Kidney (tissue), 14 donors: Measurements from ENCODE around the gene ASIC3. TPM values are rescaled to one million over a fixed set of nuclear protein-coding genes. Genes with fewer than 3 reads are reported as not detected.

Source experiments
- DNase-seq, 5 donors: peaks; one replicate each; pipeline ENCODE4 v3.0.0-alpha.2; 2013 to 2020
- FAIRE-seq: peaks from 2 replicates; lab custom pipeline; 2012; peaks lifted over from hg19 to GRCh38; lab: Jason Lieb, UNC
- H3K27ac ChIP-seq, 2 donors: one replicate each; pipeline ENCODE4 v1.7.0; 2013; ENCODE audit warnings: low read depth in 2 of 2, low read length in 2 of 2, inconsistent platforms in 1 of 2
- H3K27me3 ChIP-seq: one replicate; pipeline ENCODE4 v1.7.1; 2013; ENCODE audit warnings: low read length, inconsistent platforms; ENCODE audit not compliant: control insufficient read depth, insufficient read depth
- H3K36me3 ChIP-seq, 3 donors: one replicate each; pipeline versions ENCODE4 v1.7.0 to v1.7.1; 2013; ENCODE audit warnings: low read length in 3 of 3, control low read depth in 1 of 3, inconsistent platforms in 1 of 3; ENCODE audit not compliant: insufficient read depth in 3 of 3, control insufficient read depth in 2 of 3
- H3K4me1 ChIP-seq, 3 donors: one replicate each; pipeline versions ENCODE4 v1.7.0 to v1.7.1; 2013; ENCODE audit warnings: low read length in 3 of 3, inconsistent platforms in 1 of 3, low read depth in 1 of 3; ENCODE audit not compliant: control insufficient read depth in 2 of 3, insufficient read depth in 2 of 3
- H3K4me3 ChIP-seq, 3 donors: one replicate each; pipeline versions ENCODE4 v1.7.0 to v1.8.1; 2013; ENCODE audit warnings: low read length in 3 of 3, control low read depth in 1 of 3, inconsistent platforms in 1 of 3
- H3K9ac ChIP-seq, 3 donors: one replicate each; pipeline versions ENCODE4 v1.7.0 to v1.7.1; 2013; ENCODE audit warnings: low read length in 3 of 3, control low read depth in 1 of 3, inconsistent platforms in 1 of 3
- H3K9me3 ChIP-seq, 3 donors: one replicate each; pipeline versions ENCODE4 v1.7.0 to v1.7.1; 2013; ENCODE audit warnings: low read length in 3 of 3, control low read depth in 1 of 3, inconsistent platforms in 1 of 3; ENCODE audit not compliant: control insufficient read depth in 2 of 3, insufficient read depth in 1 of 3
- CTCF ChIP-seq: IDR thresholded peaks from 3 replicates; pipeline ENCODE4 v1.5.1; 2012; ENCODE audit warnings: mild to moderate bottlenecking, moderate library complexity, borderline replicate concordance; ENCODE audit not compliant: insufficient read depth; ENCODE audit errors: extremely low read depth
- intact Hi-C: fragments of 100-400 bp; cut with DNase I; formaldehyde crosslinking; loops from one replicate; pipeline ENCODE4 v1.11.1; 2022
- polyA plus RNA-seq: library from polyadenylated mRNA; stranded (reverse); fragments of 350-450 nt; fragmentation: Illumina TruSeq; extraction: RNeasy Lipid Tissue Mini Kit (QIAGEN cat#74804); gene quantifications from one replicate; pipeline ENCODE4 v1.2.3, GENCODE V29; 2014; ENCODE audit warnings: low read depth, low replicate concordance; ENCODE audit not compliant: insufficient read depth
- total RNA-seq: library from RNA; stranded (reverse); fragmentation: NEBNext Ultra II Directional; extraction: Animal tissue kit (Norgen Biotek cat#: 25700); gene quantifications from one replicate; pipeline ENCODE4 v1.2.1, GENCODE V29; 2021
- donor health status: control.
- donor health status: control.
- donor health status: control.
- donor health status: control.
- donor health status: control.
- donor health status: DM: yes; HTN: yes; CAD: no.
- donor health status: Normal renal cell carcinoma (clear cell type).

Gene ASIC3
- total and polyA plus RNA-seq, 2 donors from 2014 or later, result 1.9 to 3.1 TPM

GRCh38 chr7:151071032-151071866, 22.9 kb downstream of the ASIC3 start:
- no peak overlapping the region for H3K9ac ChIP-seq
- no peaks in the 10 kb centered on the region for H3K9me3 ChIP-seq
- no peak overlapping the region for H3K27ac ChIP-seq
- no peaks in the 10 kb centered on the region for H3K27me3 ChIP-seq
- H3K36me3 ChIP-seq, result peaks cover 4 to 54% (median 25%) of the 10 kb centered on the region in 3 donors
- peak in 1 of 5 donors; percentile 74 for DNase-seq
- TF ChIP-seq CTCF, result no peak
- no peaks in the 10 kb centered on the region for H3K4me1 ChIP-seq
- no peak overlapping the region for H3K4me3 ChIP-seq
- FAIRE-seq, result no peak
- intact Hi-C loops, result no loop called here

GRCh38 chr7:151073990-151074389, 25.7 kb downstream of the ASIC3 start:
- DNase-seq (peak in 1 of 5 donors; percentile 55), FAIRE-seq (no peak)
- H3K4me1 ChIP-seq, result peaks cover 0 to 9% (median 0%) of the 10 kb centered on the region in 3 donors
- peaks cover 2 to 38% (median 19%) of the 10 kb centered on the region in 3 donors for H3K36me3 ChIP-seq
- intact Hi-C loops, result no loop called here
- H3K9me3 ChIP-seq, result no peaks in the 10 kb centered on the region
- no peak overlapping the region for H3K4me3 ChIP-seq
- H3K27ac ChIP-seq, result no peak overlapping the region
- no peaks in the 10 kb centered on the region for H3K27me3 ChIP-seq
- no peak overlapping the region for H3K9ac ChIP-seq
- TF ChIP-seq CTCF, result no peak

GRCh38 chr7:151074817-151075661, 26.7 kb downstream of the ASIC3 start:
- H3K4me3 ChIP-seq, result no peak overlapping the region
- intact Hi-C loops, result no loop called here
- no peak for FAIRE-seq
- no peak overlapping the region for H3K9ac ChIP-seq
- peak in 1 of 5 donors; percentile 66 for DNase-seq
- no peak overlapping the region for H3K27ac ChIP-seq
- no peak for TF ChIP-seq CTCF
- H3K4me1 ChIP-seq, result peaks cover 0 to 20% (median 6%) of the 10 kb centered on the region in 3 donors
- no peaks in the 10 kb centered on the region for H3K9me3 ChIP-seq
- no peaks in the 10 kb centered on the region for H3K27me3 ChIP-seq
- H3K36me3 ChIP-seq, result peaks cover 2 to 29% (median 17%) of the 10 kb centered on the region in 3 donors
